Femur (tissue), 1 donor: ENCODE data around the gene IPO13.

Experiments
- DNase-seq: peaks from one replicate; pipeline ENCODE4 v3.0.0-alpha.2; 2017

Gene IPO13

DNA sequence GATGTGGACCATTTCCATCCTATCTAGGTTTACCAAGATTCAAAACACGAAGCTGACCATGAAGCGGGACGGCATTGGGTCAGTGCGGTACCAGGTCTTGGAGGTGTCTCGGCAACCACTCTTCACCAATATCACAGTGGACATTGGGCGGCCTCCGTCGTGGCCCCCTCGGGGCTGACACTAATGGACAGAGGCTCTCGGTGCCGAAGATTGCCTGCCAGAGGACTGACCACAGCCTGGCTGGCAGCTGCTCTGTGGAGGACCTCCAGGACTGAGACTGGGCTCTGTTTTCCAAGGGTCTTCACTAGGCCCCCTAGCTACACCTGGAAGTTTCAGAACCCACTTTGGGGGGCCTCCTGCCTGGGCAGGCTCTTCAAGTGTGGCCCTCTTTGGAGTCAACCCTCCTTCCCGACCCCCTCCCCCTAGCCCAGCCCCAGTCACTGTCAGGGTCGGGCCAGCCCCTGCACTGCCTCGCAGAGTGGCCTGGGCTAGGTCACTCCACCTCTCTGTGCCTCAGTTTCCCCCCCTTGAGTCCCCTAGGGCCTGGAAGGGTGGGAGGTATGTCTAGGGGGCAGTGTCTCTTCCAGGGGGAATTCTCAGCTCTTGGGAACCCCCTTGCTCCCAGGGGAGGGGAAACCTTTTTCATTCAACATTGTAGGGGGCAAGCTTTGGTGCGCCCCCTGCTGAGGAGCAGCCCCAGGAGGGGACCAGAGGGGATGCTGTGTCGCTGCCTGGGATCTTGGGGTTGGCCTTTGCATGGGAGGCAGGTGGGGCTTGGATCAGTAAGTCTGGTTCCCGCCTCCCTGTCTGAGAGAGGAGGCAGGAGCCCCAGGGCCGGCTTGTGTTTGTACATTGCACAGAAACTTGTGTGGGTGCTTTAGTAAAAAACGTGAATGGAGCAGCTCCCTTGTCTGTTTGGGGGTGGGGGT lies 43.8 kb downstream of the IPO13 start:
- DNase-seq = no peak

DNA sequence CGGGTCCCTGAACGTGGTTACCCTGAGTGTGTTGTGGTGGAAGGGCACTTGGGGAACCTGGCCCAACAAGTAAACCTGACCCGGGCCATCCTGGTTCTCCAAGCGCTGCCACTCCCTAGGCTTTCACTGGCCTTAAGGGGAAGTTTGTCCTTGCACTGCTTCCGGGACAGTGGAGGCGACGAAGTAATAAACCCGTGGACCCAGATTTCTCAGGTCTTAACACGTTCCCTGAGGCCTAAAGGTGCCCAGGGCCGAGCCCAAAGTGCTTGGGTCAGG lies 44.4 kb downstream of the IPO13 start:
- no peak for DNase-seq

DNA sequence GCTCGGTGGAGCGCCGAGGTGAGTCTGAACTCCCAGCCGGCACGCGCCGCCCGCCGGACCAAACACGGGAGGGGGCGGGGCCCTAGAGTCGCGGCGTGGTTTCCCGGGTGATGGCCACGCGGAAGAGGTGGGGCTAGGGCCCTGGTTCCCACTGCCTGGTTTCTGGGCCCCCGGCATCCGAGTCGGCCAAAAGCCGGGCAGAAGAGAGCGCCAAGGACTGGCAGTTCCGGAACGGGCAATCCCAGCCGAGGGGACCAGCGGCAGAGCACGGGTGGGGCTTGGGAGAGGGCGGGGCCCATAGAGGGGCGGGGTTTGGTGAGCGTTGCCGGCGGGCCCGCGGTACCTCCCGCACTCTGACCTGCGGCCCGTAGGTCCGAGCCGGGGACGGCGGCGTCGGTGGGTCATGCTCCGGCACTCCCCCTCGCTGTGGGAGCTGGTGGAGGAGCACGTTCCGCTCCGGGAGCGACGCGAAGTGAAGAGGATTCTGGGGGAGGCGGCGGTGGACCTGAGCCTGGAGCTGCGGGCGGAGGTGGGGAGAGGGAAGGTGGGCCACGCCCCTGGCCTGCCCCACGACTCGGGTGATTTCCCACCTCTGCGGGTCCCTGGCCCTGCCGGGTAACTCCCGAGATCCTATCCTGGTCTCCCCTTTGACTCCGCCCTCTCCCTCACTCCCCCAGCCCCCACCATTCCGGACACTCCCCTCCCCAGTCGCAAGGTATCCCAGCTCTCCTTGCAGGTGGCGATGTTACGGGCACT lies 44.9 kb downstream of the IPO13 start, which contains the start of gene CCDC24:
TSS of gene CCDC24 (plus strand) at position 124 of the 756 bp plus-strand sequence. CDS start at position 404, 280 bp downstream.
- DNase-seq = peak; percentile 88

DNA sequence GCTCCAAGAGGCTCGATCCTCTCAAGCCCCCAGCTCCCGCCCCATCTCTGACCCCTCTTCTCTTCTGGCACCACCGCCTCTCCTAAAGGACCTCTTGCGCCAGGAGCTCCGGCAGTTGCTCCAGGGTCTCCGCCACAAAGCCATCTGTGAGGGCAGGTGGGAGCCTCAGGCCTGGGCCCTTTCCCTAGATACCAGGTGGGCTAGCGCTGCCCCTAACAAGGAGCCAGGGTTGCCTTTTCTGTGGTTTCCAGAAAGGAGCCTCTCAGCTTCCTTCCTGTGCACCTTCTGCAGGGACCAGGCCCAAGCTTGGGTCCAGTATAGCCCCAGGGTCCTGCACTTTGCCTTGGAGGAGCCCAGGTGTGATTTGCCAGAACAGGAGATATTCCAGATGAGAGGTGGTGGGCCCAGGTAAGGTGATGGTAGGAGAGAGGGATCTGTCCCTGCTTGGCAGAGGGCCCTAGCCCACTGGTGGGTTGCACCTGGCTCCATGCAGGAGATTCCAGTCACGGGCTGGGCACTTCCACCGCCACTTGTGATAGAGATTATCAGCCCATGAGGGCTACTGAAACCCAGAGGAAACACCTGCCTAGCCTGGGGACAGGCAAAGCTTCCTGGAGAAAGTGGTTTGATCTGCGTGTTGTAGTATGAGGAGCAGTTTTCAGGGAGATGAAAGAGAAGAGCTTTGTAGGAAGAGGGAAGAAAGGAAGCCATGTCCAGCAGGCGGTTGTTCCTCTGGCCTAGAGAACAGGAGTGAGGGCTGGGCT lies 45.7 kb downstream of the IPO13 start:
- no peak for DNase-seq

DNA sequence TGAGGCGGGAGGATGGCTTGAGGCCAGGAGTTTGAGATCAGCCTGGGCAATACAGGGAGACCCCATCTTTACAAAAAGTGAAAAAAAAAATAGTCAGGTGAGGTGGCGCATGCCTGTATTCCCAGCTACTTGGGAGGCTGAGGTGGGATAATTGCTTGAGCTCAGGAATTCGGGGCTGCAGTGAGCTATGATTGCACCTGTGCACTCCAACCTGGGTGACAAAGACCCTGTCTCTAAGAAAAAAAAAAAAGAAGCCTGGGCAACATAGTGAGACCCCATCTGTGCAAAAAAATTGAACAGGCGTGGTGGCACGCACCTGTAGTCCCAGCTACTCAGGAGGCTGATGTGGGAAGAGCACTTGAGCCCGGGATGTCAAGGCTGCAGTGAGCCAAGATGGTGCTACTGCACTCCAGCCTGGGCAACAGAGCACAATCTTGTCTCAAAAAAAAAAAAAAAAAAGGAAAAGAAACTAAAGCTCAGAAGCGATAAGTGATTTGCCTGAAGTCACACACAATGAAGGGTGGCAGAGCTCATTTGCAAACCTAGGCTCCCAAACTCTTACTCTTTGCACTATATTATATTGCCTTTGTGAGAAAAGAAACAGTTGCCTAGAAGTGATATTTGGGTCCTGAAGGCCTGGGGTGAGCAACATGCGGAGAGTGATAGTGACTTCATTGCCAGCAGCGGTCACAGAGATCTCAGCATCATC lies 46.6 kb downstream of the IPO13 start:
- no peak for DNase-seq

DNA sequence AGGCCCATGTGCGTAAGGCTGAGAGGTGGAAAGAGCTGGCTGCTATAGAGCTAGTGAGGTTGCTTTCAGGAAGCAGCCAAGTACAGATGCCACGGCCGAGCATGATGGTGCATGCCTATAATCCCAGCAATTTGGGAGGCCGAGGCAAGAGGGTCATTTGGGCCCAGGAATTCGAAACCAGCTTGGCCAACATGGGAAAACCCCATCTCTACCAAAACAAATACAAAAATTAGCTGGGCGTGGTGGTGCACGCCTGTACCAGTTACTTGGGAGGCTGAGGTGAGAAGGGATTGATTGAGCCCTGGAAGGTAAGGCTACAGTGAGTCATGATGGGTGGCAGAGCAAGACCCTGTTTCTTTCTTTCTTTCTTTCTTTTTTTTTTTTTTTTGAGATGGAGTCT lies 47.3 kb downstream of the IPO13 start:
- DNase-seq = no peak

DNA sequence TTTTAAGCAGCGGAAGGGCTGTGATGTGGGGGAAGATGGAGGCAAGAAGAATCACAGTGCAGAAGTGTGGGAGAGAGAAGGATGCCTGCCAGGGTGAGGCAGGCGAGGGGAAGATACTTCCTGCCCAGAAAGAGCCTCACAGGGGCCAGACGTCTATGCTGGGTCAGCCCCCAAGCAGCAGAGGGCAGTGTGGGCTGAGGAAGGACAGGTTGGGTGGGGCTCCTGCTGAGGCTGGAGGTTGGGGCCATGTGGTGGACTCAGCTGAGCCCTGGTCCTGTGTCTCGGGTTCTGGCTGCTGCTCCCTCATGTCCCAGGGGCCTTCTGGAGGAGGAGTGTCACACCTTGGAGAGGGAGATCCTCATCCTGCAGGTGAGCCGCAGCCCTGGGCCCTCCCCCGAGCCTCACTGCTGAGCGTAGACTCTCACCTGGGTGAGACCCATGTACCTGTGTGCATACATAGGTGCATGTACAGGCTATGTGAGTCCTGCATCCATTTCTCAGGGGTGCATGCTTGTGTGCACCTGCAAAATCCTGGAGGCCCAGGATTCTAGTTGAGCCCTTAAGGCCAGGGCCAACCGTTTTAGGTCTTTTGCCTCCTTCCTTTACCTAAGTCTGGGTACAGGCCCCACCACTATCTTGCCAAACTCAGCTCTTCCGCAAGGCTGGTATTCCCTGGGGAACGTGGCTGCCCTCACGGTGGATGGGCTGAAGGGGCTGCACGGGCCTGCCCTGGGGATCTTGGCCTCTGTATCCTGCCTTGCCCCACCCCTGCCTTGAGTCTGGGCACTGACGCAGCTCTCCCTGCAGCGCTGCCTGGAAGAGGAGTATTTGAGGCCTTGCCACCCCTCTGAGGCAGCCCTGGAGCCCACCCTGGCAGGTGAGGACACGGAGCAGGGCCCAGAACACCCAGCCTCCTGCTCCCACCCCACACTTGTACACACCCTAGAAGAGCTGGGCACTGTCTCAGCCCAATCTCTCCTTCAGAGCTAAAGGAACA lies 48.3 kb downstream of the IPO13 start:
- no peak for DNase-seq

DNA sequence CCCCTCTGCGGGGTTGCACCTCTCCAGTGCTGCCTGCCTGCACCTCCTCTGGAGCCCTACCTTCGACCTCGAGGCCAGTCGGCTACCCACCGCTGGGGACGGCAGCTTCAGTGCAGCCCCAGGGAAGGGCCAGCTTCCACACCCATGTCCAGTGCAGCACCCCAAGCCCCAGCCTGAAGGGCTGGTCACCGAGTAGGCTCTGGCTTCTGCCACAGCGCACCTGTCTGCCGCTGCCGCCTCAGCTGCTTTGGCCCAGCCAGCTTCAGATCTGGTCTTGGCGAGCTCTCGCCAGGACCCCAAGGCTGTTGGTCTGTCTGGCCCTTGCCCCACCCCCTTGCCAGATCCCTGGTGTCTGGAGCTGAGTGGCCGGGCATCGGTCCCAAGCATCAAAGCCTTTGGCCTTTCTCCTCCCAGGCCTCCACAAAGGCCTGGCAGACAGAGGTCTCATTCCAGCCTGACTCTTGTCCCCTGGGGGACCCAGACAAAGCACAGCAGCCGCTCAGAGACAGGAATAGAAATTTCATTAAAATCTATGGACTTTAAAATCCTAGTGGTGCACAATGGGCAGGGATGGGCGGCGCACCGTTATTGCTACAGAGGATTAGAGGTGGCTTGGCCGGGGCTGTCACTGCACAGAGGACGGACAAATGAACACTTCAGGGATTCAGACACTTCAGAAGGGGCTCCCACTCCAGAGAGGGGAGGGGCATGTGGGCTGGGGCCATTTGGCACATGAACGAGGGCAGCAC lies 49.4 kb downstream of the IPO13 start:
- DNase-seq = no peak

DNA sequence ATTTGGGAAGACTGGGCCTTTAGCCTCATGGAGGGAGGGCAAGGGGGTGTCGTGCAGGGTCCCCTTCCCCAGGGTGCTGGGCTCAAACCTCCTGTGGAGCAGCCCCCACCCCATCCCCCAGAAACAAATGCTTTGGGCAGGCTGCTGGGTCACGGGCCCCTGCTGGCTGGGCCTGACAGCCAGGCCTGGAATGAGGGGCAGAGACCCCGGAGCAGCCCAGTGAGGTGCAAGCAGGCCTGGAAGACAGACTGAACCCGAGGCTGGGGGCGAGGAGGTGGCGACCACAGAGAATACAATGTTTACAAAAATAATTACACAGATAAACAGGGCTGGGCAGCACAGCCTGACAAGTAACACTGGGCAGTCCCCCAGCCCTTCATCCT lies 50.0 kb downstream of the IPO13 start:
- DNase-seq = no peak

DNA sequence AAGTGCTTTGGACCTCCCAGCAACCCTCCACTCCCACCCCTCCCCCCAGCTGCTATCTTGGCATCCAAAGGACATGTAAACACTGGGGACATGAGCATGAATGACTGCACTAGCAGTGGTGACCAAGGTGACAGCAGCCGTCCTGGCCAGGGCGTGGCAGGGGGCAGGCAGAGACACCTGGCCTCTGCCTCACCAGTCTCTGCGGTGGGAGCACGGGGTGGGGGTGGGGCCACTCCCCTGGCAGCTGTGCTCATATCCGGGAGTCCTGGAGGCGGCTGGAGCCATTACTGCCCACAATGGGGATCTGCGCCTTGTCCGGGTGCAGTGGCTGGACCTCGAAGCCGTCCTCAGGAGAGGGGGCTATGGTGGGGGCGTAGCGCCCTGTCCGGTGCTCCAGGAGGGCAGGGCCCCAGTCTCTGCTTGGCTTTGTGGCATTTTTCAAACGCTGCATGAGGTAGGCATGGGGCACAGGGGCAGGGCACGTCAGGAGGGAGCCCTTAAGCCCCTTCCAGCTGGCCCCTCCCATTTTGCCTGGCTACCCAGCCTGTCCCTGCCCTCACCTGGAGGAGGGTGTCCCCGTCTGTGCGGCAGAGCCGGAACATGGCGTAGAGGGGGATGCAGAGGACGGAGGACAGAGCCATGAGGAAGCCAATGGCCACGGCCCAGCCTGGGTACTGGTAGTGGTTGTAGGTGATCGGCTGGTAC lies 50.7 kb downstream of the IPO13 start:
- DNase-seq = no peak

DNA sequence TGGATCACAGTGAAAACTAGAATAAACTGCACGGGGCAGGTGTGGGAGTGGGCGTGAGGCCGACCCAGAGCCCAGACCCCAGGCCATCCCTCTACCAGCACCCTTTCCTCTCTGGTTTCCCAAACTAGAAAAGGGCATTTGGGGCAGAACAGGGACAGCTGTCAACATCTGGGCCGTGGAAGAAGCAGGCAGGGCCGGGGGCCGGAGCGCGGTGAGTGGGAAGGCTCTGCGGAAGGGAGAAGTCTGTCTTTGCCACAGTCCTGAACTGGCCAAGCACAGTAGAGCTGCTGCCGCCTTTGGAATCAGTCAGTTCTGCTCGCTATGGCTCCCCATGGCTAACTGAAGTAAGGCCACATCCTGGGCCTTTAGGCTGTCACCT lies 51.2 kb downstream of the IPO13 start:
- DNase-seq = no peak

DNA sequence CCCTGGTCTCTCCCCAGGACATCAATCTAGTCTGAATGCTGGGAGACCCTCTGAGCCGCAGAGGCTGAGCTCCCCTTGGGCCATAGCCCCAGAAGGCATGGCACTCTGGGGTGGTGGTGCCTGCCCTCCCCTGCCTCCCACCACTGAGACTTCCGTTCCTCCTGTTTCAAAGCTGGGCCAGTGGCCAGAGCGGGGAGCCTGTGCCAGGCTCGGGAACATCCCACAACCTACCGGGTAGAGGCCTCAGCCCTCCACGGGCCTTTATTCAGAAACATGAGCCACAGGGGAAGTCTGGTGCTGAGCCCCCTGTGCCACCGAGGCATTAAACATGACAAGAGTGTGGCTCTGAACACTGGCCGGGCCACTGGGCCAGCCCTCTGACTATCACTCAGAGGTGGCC lies 52.7 kb downstream of the IPO13 start:
- no peak for DNase-seq

DNA sequence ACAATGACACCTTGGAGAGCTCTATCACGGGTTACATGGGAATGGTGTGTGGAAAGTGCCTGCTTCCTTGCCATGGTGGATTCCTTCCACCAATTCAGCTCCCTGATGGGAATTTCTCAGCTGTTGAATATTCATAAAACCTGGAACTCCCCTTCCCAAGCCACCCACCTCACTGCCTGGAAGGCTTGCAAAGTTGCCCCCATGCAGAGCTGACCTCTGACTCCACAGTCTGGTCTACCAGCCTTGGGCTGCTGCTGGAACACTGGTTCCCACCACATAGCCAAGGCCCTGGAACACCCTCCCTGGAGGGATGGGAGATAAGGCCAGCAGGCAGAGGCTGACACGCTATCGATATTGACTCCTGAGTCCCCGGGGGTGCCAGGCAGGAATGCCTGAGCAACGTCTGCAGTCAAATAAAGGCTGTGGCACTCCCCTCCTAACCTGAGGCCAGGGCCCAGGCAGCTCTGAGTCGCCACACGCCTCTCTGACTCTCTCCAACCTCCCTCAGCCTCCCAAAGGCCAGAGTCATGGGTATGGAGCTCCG lies 53.4 kb downstream of the IPO13 start:
- no peak for DNase-seq

DNA sequence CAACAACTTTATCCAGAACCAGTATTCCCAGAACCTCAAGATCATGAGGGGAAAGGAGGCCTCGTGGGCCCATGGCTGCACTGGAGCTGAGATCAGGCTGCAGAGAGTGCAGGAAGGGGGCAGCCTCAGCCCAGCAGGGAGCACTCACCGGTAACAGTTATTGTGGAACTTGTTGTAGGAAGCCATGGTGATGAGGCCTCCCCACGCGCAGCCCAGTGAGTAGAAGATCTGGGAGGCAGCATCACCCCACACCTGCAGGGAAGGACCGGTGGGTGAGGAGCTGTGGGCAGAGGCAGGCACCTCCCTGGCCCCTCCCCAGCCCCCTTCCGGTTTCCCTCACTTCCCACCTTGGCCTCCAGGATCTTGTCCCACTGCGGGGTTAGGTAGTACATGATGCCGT lies 55.4 kb downstream of the IPO13 start:
- DNase-seq = no peak

DNA sequence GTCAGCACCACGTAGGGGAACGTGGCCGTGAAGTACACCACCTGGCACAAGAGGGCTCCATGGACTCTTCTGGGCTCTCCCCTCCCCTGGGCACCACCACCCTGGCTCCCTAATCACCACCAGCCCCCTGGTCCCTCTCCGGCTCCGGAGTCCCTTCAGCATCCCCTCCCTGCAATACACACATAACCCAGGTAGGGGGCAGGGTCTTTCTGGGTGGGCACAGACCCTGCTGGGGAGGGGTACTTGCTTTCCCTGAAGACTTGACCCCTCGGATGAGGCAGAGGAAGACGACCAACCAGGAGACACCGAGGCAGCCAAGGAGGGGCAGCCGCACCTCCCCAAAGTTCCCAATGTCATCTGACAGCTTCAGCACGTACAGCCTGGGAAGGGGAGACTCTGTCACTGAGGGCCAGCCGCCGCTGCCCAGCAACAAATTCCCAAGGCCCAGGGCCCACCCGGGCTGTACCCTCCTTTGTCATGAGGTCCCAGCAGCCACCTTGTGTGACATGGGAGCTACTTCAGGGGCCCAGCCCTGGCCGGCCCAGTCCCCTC lies 55.9 kb downstream of the IPO13 start:
- DNase-seq = no peak

DNA sequence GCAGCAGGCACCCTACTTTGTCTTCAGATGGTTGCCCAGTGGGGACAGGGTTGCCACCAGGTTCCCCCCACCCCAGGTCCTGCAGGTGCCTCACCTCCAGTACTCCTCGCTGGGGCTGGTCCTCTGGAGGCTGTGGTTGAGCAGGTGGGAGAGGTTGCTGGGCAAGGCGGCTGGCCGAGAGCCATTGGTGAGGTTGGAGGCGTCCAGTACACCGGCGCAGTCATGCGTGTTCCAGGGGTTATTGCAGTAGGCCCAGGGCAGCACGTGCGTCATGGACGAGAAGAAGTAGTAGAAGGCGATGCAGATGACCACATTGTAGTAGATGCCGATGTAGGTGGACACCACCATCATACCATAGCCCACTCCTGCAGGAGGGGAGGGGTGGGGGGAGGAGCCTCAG lies 61.5 kb downstream of the IPO13 start:
- no peak for DNase-seq

DNA sequence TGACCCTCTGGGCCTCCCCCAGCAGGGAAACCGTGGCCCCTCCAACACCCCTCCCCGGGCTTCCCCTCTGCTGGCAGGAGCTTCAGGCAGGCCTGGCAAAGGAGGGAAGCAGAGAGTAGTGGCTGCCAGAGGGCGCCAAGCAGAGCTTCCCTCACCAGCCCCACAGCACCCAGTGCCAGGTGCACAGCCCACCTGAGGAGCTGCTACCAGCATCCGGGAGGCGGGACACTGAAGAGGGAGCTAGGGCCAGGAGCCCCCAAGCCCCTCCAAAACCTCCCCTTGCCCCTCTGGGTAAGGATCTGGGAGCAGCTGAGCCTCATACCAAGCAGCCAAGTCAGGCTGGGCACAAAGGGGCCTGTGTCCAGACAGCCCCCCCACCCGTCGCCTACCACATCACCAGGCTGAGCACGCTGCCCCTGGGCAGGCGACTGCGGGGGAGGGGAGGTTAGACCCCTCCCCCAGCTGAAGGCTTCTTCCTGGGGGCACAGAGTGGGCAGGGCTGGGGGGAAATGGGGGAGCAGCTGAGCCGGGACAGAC lies 64.3 kb downstream of the IPO13 start:
- DNase-seq = no peak

DNA sequence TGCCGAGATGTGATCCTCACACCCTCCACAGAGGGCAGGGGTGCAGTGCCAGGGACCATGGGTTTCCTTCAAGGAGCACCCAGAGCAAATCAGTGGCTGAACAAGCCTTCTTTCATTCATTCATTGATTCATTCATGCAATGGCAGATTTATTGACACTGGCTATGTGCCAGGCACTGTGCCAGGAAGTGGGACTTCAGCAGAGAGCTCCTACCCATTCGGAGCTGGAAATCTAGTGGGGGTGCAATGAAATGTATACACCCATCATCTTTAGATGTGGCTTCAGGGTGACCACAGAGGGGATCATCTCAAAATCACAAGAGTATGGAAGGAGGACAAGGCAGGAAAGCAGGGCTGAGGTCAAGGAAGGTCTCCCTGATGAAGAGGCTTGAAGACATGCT lies 65.7 kb downstream of the IPO13 start:
- DNase-seq = no peak

DNA sequence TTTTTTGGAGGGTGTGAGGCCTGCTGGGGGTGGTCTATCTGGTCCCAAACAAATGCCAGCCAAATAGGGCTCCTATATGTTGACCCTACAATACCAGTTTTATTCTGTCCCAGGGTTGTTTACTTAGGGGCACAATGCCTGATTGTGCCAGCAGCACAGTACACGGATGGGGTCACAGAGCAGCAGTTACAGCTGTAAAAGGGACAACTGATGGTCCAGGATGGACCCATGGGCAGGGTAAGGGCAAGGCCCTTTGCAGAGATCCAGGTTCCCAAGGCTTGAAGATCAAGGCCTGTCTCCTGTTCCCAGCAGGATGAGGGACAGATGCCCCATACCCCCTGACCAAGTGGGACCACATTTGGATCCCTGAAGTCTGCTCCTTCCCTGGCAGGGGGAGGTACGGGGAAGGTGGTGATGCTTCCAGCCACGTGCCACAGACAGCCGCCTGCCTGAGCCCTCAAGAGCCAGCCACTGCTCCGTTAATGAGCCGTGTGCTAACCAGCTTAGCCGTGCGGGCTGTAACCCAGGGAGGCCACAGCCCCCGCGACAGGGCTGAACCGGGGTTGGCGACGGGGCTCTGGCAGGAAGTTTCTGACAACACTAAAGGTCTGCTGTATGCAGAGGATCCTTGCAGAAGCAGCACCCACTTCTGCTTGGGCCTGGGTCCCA lies 66.3 kb downstream of the IPO13 start:
- DNase-seq = no peak
